ENCODE results near the gene KIAA1671.
A peak's percentile ranks its signal among the peaks of the same experiment; 100 is the strongest.

Gene KIAA1671

DNA sequence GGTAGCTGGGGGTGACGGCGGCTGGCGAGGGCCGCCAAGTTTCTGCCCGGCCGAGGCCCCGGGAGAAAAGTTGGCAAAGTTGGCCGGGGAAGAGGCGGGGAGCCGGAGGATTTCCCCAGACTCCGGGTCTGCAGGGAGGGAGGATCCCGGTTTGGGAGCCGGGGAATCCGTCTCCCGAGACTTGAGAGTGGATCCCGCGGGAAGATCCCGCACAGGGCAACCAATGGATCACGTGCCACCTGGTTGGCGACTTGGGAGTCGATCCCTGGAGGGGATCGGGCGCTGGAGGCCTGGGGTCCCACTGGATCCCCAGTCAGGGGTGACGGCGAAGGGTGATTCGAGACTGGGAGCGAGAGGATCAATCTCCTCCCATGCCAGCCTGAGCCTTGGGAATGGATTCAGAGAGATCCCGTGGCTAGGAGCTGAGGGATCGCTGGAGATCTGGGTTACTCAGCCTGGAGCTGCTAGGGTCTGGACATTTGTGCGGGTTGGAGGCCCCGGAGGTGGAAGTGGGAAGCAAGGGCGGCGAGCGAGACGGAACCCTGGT lies 394 bp downstream of the KIAA1671 start:
- DNase-seq (ENCODE audit: low read depth): peak; percentile 50

DNA sequence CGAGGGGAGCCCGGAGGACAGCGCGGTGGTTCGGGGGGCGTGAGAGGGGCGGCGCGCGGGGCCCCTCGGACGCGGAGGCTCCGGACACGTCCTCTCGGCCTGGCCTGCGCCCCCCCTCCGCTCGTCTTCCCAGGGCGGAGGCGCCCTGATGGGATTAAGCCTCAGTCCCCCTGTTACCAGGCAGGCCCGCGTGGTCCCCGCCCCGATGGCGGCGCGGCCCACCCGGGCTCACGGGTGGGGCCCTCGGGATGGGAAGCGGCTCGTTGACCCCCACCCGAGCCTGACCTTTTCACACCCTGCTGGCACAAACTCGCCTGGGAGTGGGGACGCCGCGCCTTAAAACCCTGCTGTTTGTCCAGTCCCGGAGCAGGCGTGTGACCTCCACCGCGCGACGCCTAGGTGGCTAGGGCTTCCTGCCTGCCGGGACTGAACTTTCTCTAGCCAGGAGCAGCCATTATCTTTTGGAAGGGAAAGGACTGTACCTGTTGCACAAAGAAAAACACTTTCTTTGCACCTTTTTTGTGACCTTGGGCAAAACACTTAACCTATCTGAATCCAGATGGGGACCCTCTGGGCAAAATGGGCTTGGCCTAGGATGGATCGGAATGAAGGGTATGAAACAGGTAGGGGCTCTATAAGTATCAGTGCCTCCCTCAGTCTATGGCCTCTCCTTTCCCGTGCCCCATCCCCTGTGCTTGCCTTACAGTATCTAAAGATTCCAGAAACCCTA lies 1.0 kb downstream of the KIAA1671 start:
- no peak for DNase-seq (ENCODE audit: low read depth)

DNA sequence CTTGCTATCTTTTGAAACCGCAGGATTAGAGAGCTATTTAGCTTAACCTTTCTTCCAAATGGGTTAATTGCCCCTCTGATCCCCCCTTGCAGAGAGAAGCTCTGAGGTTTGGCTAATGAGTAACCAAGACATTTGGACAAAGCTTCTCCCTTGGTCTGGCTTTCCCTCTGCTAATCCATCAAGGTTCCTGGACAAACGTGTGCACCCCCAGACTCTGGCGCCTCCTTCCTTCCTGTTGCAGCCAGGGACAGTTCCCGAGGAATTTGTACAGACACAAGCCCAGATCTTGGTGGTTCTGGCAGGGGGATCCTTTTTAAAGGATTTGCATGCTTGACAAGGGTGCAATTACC lies 1.6 kb downstream of the KIAA1671 start:
- no peak for DNase-seq (ENCODE audit: low read depth)

DNA sequence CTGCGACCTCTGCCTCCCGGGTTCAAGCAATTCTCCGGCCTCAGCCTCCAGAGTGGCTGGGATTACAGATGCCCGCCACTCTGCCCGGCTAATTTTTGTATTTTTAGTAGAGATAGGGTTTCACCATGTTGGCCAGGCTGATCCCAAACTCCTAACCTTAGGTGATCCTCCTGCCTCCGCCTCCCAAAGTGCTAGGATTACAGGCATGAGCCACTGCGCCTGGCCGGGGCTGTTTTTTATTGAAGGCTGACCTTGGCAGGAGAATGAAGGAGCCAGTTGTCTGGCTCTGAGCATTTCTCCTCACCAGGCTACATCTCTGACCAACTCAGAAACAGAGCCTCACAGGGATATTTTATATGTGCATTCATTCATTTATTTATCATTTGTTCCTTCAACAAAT lies 2.3 kb downstream of the KIAA1671 start:
- DNase-seq (ENCODE audit: low read depth): no peak

DNA sequence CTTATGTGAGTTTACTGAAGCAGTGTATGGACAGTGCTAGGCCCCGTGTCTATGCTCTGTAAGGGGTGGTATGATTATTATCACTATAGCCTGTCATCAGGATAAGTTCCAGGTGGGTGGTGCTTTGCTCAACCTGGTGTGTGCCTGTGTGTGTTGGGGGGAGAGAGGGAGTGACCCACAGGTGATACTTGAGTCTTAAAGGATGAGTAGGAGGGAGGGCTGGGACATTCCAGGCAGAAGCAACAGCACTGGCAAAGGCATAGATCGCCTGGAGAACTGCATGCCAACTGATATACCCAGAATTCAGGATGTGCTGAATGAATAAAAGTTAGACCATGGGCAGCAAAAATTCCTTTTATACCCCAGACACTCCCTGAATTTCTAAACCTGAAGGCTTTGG lies 4.5 kb downstream of the KIAA1671 start:
- DNase-seq (ENCODE audit: low read depth): no peak

- no peak for DNase-seq (ENCODE audit: low read depth)
Measured at GRCh38 chr22:24961217-24961844, 8.8 kb downstream of the KIAA1671 start.

DNA sequence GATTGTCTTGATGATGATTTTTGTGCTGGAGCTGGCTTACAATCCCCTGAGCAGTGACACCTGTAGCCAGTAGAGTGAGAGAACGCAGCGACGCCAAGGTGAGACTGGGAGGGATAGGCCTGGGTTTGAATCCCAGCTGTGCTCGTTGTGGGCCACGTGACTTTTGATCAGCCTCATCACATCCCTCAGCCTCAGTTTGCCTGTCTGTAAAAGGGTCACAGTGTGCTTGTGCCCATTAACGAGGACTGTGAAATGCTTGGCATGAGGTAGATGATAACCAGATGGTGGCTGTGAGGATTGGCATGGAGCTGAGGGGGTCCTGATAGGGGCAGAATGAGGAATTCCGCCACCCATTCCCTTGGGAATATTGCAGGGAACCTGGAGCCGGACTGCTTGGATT lies 9.6 kb downstream of the KIAA1671 start:
- DNase-seq (ENCODE audit: low read depth): no peak

DNA sequence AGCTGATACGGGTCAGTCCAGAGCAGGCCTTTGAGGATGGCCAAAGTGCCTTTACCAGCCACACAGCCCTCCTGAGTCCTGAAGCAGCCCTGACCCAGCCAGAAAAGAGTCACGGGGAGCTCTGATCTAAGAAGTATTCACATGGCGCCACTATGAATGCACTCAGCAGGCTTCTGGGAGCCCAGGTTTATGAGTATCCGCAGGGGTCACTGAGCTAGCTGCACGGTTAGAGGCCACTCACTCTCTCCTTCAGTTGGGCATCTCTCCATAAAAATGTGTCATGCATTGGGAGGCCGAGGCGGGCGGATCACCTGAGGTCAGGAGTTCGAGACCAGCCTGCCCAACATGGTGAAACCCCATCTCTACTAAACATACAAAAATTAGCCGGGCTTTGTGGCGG lies 10.3 kb downstream of the KIAA1671 start:
- no peak for DNase-seq (ENCODE audit: low read depth)

DNA sequence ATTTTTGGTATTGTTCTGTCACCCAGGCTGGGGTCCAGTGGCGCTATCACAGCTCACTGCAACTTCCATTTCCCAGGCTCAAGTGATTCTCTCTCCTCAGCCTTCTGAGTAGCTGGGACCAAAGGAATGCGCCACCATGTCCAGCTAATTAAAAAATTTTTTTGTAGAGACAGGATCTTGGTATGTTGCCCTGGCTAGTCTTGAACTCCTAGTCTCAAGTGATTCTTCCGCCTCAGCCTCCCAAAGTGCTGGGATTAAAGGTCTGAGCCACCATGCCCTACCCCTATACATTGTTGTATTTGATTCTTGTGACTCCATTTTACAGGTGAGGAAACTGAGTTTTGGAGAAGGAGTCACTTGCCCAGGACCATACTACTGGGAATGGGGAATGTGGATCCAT lies 11.9 kb downstream of the KIAA1671 start:
- no peak for DNase-seq (ENCODE audit: low read depth)

DNA sequence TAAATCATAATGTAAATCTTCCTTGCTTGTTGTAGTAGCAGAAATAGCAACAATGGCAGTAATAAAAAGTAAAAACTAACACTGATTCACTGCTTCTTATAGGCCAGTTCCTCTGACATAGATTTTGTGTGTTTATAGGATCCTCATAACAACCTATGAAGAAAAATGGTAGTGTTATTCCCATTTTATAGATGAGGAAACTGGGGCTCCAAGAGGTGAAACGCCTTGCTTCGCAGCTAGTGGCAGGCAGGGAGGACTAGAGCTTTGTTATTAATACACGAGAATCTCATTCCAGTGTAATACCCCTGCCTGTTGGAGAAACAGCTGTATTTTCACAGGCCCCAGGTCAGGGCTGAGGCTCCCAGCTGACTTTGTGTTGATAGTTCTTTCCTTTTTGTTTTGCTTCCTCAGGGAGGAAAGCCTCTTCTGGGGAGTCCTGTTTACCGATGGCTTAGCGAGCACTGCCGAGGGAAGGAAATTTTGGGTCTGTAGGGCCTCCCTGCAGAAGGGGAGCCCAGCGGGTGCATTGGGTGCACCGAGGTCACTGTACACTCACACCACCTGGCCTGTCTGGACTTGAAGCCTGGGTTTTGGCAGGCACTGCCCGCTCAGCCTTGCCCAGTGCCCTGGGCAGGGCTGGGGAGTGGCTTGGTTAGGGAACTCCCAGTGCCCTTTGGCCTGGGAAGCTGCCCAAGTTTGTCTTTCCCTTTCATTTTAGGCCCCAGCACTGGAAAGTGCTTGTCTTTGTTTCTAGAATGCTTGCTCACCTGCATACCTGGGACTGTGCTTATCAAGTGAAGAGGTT lies 13.5 kb downstream of the KIAA1671 start:
- no peak for DNase-seq (ENCODE audit: low read depth)

DNA sequence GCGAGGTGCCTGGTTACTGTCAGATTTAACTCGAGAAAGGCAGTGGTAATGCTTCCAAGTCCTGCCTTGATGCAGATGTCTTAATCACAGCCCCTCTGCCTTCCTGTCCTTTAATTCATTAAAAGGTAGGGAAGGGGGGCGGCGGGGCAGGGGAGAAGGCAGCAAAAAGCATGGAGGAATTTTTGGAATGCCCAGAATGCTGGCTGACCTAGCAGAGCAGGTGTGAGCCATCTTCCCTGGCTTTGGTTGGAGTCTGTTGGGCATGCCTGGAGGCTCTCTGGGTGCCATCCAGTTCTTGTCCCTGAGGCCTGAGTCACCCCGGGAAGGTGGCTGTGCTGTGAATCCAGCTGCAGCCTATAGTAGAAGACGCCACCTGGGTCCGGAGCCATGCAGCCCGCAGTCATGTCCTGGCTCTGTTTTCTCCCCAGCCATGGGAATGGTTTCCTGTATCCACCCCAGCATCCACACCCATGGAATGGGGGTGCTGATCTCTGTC lies 15.6 kb downstream of the KIAA1671 start:
- no peak for DNase-seq (ENCODE audit: low read depth)

- DNase-seq (ENCODE audit: low read depth): peak; percentile 32
Measured at GRCh38 chr22:24969560-24970301, 17.2 kb downstream of the KIAA1671 start.

- no peak for DNase-seq (ENCODE audit: low read depth)
Measured at GRCh38 chr22:24972369-24972768, 19.9 kb downstream of the KIAA1671 start.

- no peak for DNase-seq (ENCODE audit: low read depth)
Measured at GRCh38 chr22:24973872-24974271, 21.4 kb downstream of the KIAA1671 start.

DNA sequence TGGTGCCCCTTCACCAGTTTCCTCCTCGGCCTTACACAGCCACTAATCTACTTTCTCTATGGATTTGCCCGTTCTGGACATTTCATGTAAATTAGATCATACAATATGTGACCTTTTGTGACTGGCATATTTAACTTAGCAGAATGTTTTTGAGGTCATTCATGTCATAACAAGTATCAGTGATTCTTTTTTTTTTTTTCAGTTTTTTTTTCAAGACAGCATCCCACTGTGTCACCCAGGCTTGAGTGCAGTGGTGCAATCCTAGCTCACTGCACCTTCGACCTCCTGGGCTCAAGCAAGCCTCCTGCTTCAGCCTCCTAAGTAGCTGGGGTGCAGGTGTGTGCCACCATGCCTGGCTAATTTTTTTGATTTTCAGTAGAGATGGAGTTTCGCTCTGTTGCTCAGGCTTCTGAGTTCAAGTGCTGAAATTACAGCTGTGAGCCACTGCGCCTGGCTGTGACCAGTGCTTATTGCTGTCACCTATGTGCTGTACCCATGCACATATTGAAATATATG lies 22.7 kb downstream of the KIAA1671 start:
- DNase-seq (ENCODE audit: low read depth): no peak

GRCh38 chr22:24975813-24976341 lies 23.4 kb downstream of the KIAA1671 start:
- peak; percentile 77 for DNase-seq (ENCODE audit: low read depth)

GRCh38 chr22:24976442-24977218 lies 24.1 kb downstream of the KIAA1671 start:
- no peak for DNase-seq (ENCODE audit: low read depth)

- peak; percentile 29 for DNase-seq (ENCODE audit: low read depth)
Measured at GRCh38 chr22:24977370-24978221, 25.1 kb downstream of the KIAA1671 start.

- no peak for DNase-seq (ENCODE audit: low read depth)
Measured at GRCh38 chr22:24978308-24978707, 25.8 kb downstream of the KIAA1671 start.

DNA sequence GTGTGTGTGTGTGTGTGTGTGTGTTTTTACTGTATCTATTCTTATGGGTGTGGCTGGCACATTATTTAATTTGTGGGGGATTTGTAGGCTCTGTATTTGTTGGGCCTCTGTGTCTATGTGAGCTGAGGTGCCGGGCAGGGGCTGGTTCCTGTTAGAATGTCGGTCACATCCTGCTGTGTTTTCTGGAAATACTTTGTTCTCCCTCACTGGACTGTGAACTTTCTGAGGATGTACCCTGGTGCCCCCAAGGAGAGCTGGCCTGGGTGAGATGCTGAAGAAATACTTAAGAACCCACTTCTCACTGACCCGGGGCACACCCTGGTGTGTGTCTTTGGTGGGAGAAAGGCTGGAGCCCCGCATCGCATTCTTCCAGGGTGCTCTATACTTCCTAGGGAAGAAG lies 28.6 kb downstream of the KIAA1671 start:
- no peak for DNase-seq (ENCODE audit: low read depth)
